Kidney epithelial cell (primary cell): ENCODE measurements around the gene SV2C. TPM values are rescaled to one million over a fixed set of nuclear protein-coding genes. Genes with fewer than 3 reads are reported as not detected.

Experiments used
- DNase-seq: peaks from one replicate; pipeline ENCODE4 v3.0.0-alpha.2; 2010; ENCODE audit warnings: low read depth
- H3K27me3 ChIP-seq: 2 replicates; pipeline ENCODE4 v1.6.0; 2011; ENCODE audit warnings: low read length; ENCODE audit not compliant: control insufficient read depth, insufficient read depth
- H3K36me3 ChIP-seq: 2 replicates; pipeline ENCODE4 v1.5.1; 2011; ENCODE audit warnings: low read length; ENCODE audit not compliant: control insufficient read depth, insufficient read depth
- H3K4me3 ChIP-seq: 2 replicates; pipeline ENCODE4 v1.5.1; 2011; ENCODE audit warnings: low read depth, mild to moderate bottlenecking, control low read depth, low read length
- CTCF ChIP-seq: IDR thresholded peaks from 2 replicates; pipeline ENCODE4 v1.5.1; 2011; ENCODE audit warnings: mild to moderate bottlenecking, moderate library complexity, low read length, control low read depth, inconsistent platforms; ENCODE audit not compliant: insufficient read depth, poor library complexity, severe bottlenecking
- total RNA-seq: library from RNA; depleted of rRNA; stranded (reverse); fragments of >200 nt; gene quantifications from 2 replicates; pipeline ENCODE4 v1.2.3, GENCODE V29; 2015

Gene SV2C
- total RNA-seq, 1 donor from 2014 or later, result 0.04 TPM

DNA sequence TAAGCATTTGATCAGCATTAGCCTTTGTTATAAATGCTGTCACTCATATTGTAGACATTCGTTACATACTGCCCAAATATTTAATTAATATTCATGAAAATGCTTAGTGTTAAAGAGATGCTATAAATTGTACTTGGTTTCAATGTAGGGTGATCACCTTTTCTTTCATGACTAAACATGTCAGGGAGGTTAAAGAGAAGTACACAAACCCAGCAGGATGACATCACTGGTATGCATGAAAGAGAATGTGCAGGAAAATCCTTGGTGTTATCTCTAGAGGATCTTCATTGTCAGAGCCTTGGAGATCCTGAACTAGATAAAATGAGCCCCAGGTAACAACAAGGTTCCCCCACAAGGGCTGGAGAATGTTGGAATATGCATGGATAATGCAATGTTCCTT is 33.0 kb upstream of the SV2C start:
- TF ChIP-seq CTCF, result no peak
- no peak overlapping the region for H3K4me3 ChIP-seq
- H3K36me3 ChIP-seq, result no peaks in the 10 kb centered on the region
- H3K27me3 ChIP-seq, result no peaks in the 10 kb centered on the region
- DNase-seq, result no peak

DNA sequence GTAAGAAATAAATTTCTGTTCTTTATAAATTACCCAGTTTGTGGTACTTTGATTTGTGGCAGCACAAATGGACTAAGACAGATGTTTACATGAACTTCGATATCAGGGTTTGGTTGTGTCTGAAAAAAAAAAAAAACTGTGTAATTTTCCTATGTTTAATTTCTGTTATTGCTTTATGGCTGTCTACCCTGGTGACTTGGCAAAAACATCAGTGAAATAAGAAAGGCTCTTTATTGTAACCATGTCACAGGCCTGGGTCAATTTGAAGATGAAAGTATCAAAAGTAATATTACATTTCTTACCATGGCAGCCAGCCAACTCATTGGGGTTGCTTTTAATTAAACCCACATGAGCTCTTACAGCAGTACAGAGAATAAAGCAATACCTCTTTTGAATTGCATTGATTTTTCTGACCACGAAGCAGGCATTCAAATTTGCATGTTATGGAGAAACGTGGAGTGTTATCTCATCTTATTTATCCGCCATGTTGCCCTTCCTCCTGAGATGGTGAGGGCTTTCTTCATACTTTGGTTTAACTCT is 20.6 kb upstream of the SV2C start:
- DNase-seq, result no peak
- TF ChIP-seq CTCF, result no peak
- H3K27me3 ChIP-seq, result no peaks in the 10 kb centered on the region
- no peaks in the 10 kb centered on the region for H3K36me3 ChIP-seq
- no peak overlapping the region for H3K4me3 ChIP-seq

DNA sequence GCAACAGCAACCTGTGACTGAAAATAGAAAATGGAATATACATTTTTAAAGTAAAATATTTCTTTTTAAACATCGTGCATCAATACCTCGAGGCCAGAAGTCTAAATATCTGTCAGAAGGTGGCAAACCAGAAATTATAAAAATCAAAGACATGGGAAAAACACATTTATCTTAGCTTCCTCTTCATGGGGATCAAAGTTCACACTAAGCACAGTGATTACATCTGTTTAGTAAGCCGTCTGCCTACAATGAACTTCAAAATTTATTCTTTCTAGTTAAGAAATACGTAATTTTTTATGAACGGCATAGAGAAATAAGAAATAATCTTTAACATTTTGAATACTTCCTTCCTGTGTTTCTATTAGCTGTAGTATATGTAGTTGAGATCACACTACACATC is 17.9 kb upstream of the SV2C start:
- no peak for TF ChIP-seq CTCF
- H3K4me3 ChIP-seq, result no peak overlapping the region
- no peak for DNase-seq
- H3K27me3 ChIP-seq, result no peaks in the 10 kb centered on the region
- no peaks in the 10 kb centered on the region for H3K36me3 ChIP-seq

DNA sequence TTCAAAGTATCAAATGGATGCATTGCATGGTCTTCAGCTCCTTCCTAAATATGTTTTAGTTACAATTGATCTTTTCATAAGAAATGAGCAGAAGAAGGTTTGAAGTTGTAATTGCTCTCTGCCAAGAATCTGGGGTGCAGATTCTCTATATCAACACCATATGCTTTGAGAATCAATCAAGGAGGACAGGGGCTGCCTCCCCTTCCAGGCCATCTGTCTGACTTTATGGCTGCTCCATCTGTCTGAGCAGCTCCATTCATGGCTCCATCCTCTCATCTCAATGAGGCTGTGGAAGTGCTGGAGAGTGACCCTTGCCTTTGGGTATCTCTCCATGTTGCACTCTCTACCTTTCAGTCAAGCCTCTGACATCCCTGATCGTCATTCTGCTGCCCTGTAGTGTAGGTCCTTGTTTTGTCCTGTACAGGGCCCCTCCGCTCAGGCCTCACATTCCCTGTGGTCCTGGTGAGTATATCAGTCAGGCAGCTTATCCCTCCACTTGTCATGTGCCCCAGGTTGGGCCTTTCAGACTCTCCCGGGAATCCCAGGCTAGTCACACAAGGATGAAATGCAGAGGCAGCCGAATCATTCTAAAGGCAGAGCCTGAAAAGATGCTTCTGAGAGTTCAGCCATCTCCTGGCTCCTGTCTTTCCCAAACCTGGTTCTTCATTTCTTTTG is 14.0 kb upstream of the SV2C start:
- TF ChIP-seq CTCF, result no peak
- Histone ChIP-seq H3K36me3 (no peaks in the 10 kb centered on the region), H3K27me3 (no peaks in the 10 kb centered on the region), H3K4me3 (no peak overlapping the region)
- no peak for DNase-seq

GRCh38 chr5:76074487-76075065 is 8.6 kb upstream of the SV2C start:
- no peak for DNase-seq
- TF ChIP-seq CTCF, result peak; percentile 52
- Histone ChIP-seq H3K27me3 (peaks cover 5% of the 10 kb centered on the region), H3K36me3 (no peaks in the 10 kb centered on the region), H3K4me3 (no peak overlapping the region)
